ENCODE data around the gene ASTN2.

ASTN2 gene

GRCh38 chr9:117013440-117013995 is 401.3 kb downstream of the ASTN2 start:
- DNase-seq (ENCODE audit: low spot score), result no peak

GRCh38 chr9:117010061-117010460 is 404.8 kb downstream of the ASTN2 start:
- DNase-seq (ENCODE audit: low spot score), result no peak

- DNase-seq (ENCODE audit: low spot score), result no peak
Observed at GRCh38 chr9:117008876-117009275, 406.0 kb downstream of the ASTN2 start.

- DNase-seq (ENCODE audit: low spot score), result no peak
Observed at GRCh38 chr9:117008461-117008860, 406.4 kb downstream of the ASTN2 start.

DNA sequence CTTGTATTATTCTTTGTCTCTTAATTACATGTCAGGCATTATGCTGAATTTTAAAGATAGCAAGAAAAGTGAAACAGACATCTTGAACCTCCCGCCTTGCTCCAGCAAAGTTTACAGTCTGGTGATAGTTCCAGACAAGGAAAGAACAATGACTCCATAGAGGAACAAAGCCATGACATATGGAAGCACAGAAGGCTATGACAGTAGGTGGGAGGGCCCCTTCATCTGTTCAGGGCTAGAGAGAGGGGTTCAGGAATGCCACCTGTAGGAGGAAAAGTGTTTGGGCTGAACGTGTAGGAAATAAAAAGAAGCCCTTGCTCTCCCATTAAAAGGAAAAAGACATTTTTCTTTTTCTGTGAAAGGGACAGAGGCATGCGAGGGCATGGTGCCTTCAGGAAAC is 412.2 kb downstream of the ASTN2 start:
- DNase-seq (ENCODE audit: low spot score), result no peak

GRCh38 chr9:117000834-117001233 is 414.0 kb downstream of the ASTN2 start:
- no peak for DNase-seq (ENCODE audit: low spot score)

DNA sequence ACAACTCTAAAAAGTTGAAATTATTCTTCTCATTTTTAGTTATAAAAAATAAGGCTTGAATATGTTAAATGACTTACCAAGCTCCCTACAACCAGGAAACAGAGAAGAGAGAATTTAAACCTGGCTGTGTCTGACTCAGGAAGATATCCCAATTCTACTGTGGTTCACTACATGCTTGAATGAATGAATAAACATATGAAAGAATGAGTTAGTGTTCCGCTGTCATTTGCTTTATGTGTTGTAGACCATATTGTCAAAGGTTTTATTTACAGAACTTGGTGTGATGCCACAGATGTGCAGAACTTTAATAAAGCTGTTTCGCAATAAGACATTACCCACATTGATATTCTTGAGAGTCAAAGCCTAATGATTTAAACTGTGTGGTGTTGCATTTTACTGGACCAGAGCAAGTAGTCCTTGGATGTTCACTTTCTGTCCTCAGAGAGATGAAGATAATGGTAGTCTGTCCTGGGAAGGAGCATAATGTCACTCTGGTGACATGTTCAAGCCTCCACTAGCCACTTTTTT is 414.6 kb downstream of the ASTN2 start:
- no peak for DNase-seq (ENCODE audit: low spot score)

DNA sequence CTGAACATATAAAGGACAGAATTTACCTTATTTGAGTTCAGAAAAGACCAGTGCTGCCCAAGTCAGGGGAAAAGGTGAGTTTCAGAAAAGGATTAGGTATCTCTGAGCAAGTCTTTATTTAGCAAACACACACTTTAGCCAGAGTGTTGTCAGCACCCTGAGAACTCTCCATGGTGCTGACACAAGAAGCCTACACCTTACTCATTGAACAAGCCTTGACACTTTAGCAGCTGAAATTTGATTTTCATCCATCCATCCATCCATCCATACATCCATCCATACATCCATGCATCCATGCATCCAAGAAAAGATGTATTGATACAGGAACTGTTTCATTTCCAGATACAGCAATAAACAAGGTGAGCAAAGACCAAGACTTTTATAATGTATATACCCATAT is 416.6 kb downstream of the ASTN2 start:
- no peak for DNase-seq (ENCODE audit: low spot score)

DNA sequence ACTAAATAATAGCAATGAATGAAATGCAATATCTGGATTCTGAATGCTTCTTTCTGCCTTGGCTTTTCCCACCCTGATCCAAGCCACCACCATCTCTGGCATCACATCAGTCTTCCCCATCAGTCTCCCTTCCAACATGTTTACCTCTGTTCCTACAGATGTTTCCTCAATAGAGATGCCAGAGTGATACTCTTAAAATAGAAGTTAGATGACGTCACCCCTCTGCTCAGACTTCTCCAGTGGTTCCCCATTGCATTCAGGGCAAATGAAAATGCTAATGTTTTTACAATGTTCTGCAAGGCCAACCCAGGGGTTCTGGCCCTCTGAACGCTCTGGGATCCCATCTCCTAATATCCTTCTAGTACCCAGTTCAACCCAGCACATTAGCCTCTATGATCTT is 422.0 kb downstream of the ASTN2 start:
- DNase-seq (ENCODE audit: low spot score), result no peak

- no peak for DNase-seq (ENCODE audit: low spot score)
Observed at GRCh38 chr9:116991051-116991450, 423.8 kb downstream of the ASTN2 start.

- DNase-seq (ENCODE audit: low spot score), result no peak
Observed at GRCh38 chr9:116990592-116990991, 424.3 kb downstream of the ASTN2 start.

GRCh38 chr9:116987721-116988485 is 427.0 kb downstream of the ASTN2 start:
- DNase-seq (ENCODE audit: low spot score), result no peak

DNA sequence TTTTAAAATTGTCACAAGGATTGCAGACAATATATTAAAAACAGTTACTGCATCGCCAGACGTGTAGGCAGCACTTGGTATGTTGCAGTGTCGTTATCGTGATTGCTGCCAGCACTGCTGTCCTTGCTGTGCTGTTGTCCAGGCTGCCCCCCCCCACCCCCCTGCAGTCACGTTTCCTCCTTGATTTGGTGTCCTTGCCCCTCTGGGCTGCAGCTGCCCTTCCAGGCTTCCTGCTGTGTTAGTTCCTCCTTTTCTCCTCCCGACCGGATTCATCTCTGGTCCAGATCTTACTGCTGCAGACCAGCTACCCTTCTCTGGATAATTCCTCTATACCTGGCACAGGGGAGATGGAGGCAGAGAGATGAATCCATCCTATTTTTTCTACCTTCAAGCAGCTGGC is 428.8 kb downstream of the ASTN2 start:
- no peak for DNase-seq (ENCODE audit: low spot score)

- DNase-seq (ENCODE audit: low spot score), result no peak
Observed at GRCh38 chr9:116985596-116985995, 429.3 kb downstream of the ASTN2 start.

- DNase-seq (ENCODE audit: low spot score), result no peak
Observed at GRCh38 chr9:116984111-116984510, 430.7 kb downstream of the ASTN2 start.

- no peak for DNase-seq (ENCODE audit: low spot score)
Observed at GRCh38 chr9:116980582-116981120, 434.2 kb downstream of the ASTN2 start.

- no peak for DNase-seq (ENCODE audit: low spot score)
Observed at GRCh38 chr9:116979456-116979855, 435.4 kb downstream of the ASTN2 start.

DNA sequence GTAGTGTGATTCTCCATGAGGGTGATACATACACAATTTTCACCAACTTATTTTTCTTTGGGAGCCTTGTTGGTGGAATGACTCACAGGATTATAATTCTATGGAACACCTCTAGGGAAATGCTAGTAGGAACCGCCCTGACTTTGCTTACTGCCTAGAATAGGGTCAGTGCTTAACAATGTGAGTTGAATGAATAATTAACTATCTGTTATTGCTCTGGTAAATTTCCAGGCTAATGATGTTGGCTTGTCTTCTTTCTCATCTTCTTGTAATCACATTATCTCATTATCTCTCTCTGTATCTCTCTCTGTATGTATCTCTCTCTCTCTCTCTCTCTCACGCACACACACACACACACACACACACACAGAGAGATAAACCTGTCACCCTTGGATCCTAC is 436.7 kb downstream of the ASTN2 start:
- DNase-seq (ENCODE audit: low spot score), result no peak

GRCh38 chr9:116975126-116975525 is 439.7 kb downstream of the ASTN2 start:
- DNase-seq (ENCODE audit: low spot score), result no peak

DNA sequence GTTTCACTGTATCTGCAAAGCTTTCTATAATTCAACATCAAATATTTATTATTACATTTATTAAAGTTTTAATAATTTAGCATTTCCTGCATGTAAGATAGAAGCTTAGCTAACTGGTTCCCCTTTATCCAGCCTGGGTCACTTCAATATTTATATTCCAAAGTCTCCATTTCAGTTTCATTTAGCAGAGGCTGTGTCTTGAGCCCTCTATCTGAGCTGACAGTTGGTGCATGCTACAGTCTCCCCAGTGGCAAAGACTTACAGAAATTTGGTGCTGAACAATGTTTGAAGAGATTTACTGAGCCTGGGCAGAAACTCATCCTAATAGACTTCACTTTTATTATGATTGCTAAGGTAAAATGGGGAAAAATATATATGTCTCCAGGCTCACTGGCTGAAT is 448.7 kb downstream of the ASTN2 start:
- no peak for DNase-seq (ENCODE audit: low spot score)

DNA sequence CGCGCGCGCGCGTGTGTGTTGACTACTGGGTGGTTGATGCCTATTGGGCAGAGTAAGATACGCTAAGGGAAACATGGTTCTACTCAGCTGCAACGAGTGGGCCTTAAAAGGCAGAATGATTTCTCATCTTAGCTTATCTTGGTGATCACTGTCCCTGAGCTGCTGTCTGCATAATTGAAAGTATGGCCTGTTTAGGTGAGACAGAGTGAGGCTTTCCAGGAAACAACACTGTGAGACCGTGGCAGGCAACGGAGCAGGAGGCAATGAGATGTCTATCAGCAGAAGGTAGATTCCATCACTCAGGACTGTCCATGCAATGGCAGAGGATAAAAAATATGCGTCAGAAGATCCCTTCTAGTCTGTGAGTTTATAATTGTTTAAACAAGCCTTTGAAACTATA is 450.6 kb downstream of the ASTN2 start:
- DNase-seq (ENCODE audit: low spot score), result no peak

- no peak for DNase-seq (ENCODE audit: low spot score)
Observed at GRCh38 chr9:116959809-116960208, 455.0 kb downstream of the ASTN2 start.

DNA sequence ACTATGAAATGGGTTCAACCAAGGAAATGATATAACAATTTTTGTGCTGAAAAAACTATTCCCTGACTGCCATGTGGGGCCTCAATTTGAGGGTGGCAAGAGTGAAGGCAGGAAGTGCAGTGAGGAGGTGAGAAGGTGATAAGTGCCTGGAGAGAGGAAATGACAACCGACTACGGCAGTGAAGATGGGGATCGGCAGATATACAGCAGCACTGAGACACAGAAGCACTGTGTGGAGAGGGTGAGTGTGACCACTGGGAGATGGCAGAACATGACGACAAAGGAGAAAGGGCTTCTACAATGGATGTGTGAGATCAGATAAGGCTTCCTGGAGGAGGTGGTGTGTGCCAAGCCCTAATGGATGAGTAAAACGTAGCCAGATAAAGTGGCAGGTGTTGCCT is 456.0 kb downstream of the ASTN2 start:
- DNase-seq (ENCODE audit: low spot score), result no peak

DNA sequence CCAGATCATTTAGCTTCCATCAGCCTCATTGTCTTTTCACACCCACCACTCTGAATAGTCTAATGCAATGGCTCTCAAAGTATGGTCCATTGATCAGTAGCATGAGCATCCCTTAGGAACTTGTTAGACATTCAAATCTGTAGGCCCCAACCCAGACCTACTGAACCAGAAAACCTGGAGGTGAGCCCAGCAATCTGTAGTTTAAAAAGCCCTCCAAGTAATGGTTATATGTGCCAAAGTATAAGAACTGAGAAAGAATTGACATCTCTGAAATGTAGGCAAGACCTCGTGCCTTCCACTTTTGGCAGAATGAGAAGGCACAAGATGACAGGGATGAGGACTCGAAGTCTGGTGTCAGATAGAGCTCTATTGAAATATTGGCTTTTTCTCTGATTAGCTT is 460.1 kb downstream of the ASTN2 start:
- DNase-seq (ENCODE audit: low spot score), result no peak

All from D341Med (cell line).